B cell (primary cell): ENCODE results near the gene CLEC19A. TPM values are rescaled to one million over a fixed set of nuclear protein-coding genes. Genes with fewer than 3 reads are reported as not detected.

Experiments
- ATAC-seq: fragments of 200-7000 bp; cut with Tn5 transposase; one replicate; pipeline ENCODE4 v1.10.0; 2021; ENCODE audit warnings: low read depth, mild to moderate bottlenecking, moderate number of reproducible peaks, moderate library complexity
- CTCF ChIA-PET: fragments of 350-600 bp; sonication (Branson Sonifier 250); formaldehyde crosslinking; loops from one replicate; lab custom pipeline; 2021; ENCODE audit warnings: antibody characterized with exemption, inconsistent platforms; lab: Charles Lee
- POLR2A ChIA-PET: fragments of 350-600 bp; sonication (Branson Sonifier 250); formaldehyde crosslinking; loops from one replicate; lab custom pipeline; 2021; ENCODE audit warnings: antibody characterized with exemption; lab: Charles Lee
- DNase-seq: peaks from one replicate; pipeline ENCODE4 v3.0.0; 2013
- H2AFZ ChIP-seq: 2 replicates; pipeline ENCODE4 v1.6.1; 2012; ENCODE audit warnings: mild to moderate bottlenecking, low read depth, low read length; ENCODE audit not compliant: insufficient read depth, poor library complexity, severe bottlenecking
- H3K27ac ChIP-seq, 2 donors: 1 replicate in 1 of 2; 2 replicates in 1 of 2; pipeline ENCODE4 v1.5.1; 2012 to 2013; ENCODE audit warnings: low read length in 2 of 2, mild to moderate bottlenecking in 2 of 2, moderate library complexity in 1 of 2
- H3K27me3 ChIP-seq, 4 experiments: fragments of 200-600 bp in 1 of 4; sonication (generic) in 1 of 4; replicated peaks in 1 of 4; 1 replicate in 2 of 4; 2 replicates in 2 of 4; pipeline versions ENCODE4 v1.6.1 to v1.7.0; 2013 to 2016; ENCODE audit warnings: low read length in 3 of 4, mild to moderate bottlenecking in 2 of 4, mixed read lengths in 1 of 4, moderate library complexity in 1 of 4; ENCODE audit not compliant: insufficient read depth in 4 of 4, control insufficient read depth in 3 of 4; ENCODE audit errors: control extremely low read depth in 1 of 4
- H3K36me3 ChIP-seq, 2 experiments: replicated peaks in 1 of 2; 1 replicate in 1 of 2; 2 replicates in 1 of 2; pipeline versions ENCODE4 v1.6.1 to v1.7.1; 2013; ENCODE audit warnings: low read length in 1 of 2; ENCODE audit not compliant: insufficient read depth in 2 of 2, control insufficient read depth in 1 of 2; ENCODE audit errors: control extremely low read depth in 1 of 2, extremely low read depth in 1 of 2
- H3K4me1 ChIP-seq, 2 donors: fragments of 200-600 bp in 1 of 2; sonication (generic) in 1 of 2; 1 replicate in 1 of 2; 2 replicates in 1 of 2; pipeline versions ENCODE4 v1.5.1 to v1.6.1; 2013 to 2017; ENCODE audit warnings: low read length in 2 of 2; ENCODE audit not compliant: control insufficient read depth in 2 of 2, insufficient read depth in 2 of 2
- H3K4me2 ChIP-seq: replicated peaks from 2 replicates; pipeline ENCODE3; 2012; ENCODE audit warnings: mild to moderate bottlenecking, low read depth, low read length; ENCODE audit not compliant: poor library complexity, severe bottlenecking
- H3K4me3 ChIP-seq, 5 experiments: fragments of 200-600 bp in 1 of 5; sonication (generic) in 1 of 5; 1 replicate in 3 of 5; 2 replicates in 2 of 5; pipeline versions ENCODE4 v1.5.1 to v1.7.0; 2011 to 2016; ENCODE audit warnings: low read length in 4 of 5, mild to moderate bottlenecking in 4 of 5, low read depth in 2 of 5, control low read depth in 1 of 5, moderate library complexity in 1 of 5; ENCODE audit not compliant: insufficient read depth in 1 of 5; ENCODE audit errors: control extremely low read depth in 1 of 5, extremely low read depth in 1 of 5
- H3K79me2 ChIP-seq: fragments of 200-600 bp; sonication (generic); one replicate; pipeline ENCODE4 v1.6.0; 2016; ENCODE audit warnings: low read length; ENCODE audit not compliant: control insufficient read depth, insufficient read depth
- H3K9ac ChIP-seq: fragments of 200-600 bp; sonication (generic); 2 replicates; pipeline ENCODE4 v1.6.1; 2017; ENCODE audit warnings: mild to moderate bottlenecking, low read length, moderate library complexity
- H3K9me3 ChIP-seq, 3 donors: one replicate each; pipeline versions ENCODE4 v1.6.1 to v1.7.1; 2013; ENCODE audit warnings: low read length in 2 of 3; ENCODE audit not compliant: control insufficient read depth in 2 of 3, insufficient read depth in 1 of 3; ENCODE audit errors: control extremely low read depth in 1 of 3
- H4K20me1 ChIP-seq: 2 replicates; pipeline ENCODE4 v1.6.0; 2012; ENCODE audit warnings: mild to moderate bottlenecking, low read length; ENCODE audit not compliant: insufficient read depth, control insufficient read depth, poor library complexity, severe bottlenecking
- H3K27ac Mint-ChIP-seq: one replicate; pipeline ENCODE4 v1.8.0; 2021; ENCODE audit warnings: mixed read lengths
- H3K27me3 Mint-ChIP-seq: one replicate; pipeline ENCODE4 v1.8.0; 2021; ENCODE audit warnings: mixed read lengths
- H3K4me1 Mint-ChIP-seq: one replicate; pipeline ENCODE4 v1.8.0; 2021; ENCODE audit warnings: mixed read lengths
- H3K4me3 Mint-ChIP-seq: one replicate; pipeline ENCODE4 v1.8.0; 2021; ENCODE audit warnings: mixed read lengths
- H3K9me3 Mint-ChIP-seq: one replicate; pipeline ENCODE4 v1.8.0; 2022; ENCODE audit warnings: mixed read lengths; ENCODE audit not compliant: insufficient read depth
- EZH2 ChIP-seq: IDR thresholded peaks from 2 replicates; pipeline ENCODE4 v1.6.1; 2012; ENCODE audit warnings: borderline replicate concordance, low read depth, mild to moderate bottlenecking, moderate library complexity, low read length; ENCODE audit not compliant: insufficient read depth, poor library complexity, severe bottlenecking
- WGBS: methylation state at CpG from one replicate; pipeline ENCODE4 v1.1.5; 2013; ENCODE audit warnings: missing lambda C conversion rate; ENCODE audit not compliant: insufficient coverage; 5-methylcytosine and 5-hydroxymethylcytosine counted together
- intact Hi-C: fragments of 100-400 bp; cut with micrococcal nuclease; formaldehyde crosslinking; loops from one replicate; pipeline ENCODE4 v1.10.0; 2022
- polyA plus RNA-seq: library from polyadenylated mRNA; depleted of rRNA; stranded (reverse); fragments of >200 nt; gene quantifications from 2 replicates; pipeline ENCODE4 v1.2.3, GENCODE V29; 2012
- total RNA-seq, 2 donors: library from RNA; stranded (reverse); fragments of 120-200 nt in 1 of 2; gene quantifications; 1 replicate in 1 of 2; 2 replicates in 1 of 2; pipeline versions ENCODE4 v1.2.3 to v1.2.4, GENCODE V29; 2013 to 2022
- TF ChIP-seq, protein P1 (sequence below): fragments of 200-600 bp; IDR thresholded peaks from one replicate; pipeline ENCODE4 v1.8.0; 2022; ENCODE audit warnings: antibody characterized with exemption, mild to moderate bottlenecking

The CLEC19A gene
- total and polyA plus RNA-seq, 2 donors (not counting 1 experiment from before 2014, with no cell fraction given), result not detected

DNA sequence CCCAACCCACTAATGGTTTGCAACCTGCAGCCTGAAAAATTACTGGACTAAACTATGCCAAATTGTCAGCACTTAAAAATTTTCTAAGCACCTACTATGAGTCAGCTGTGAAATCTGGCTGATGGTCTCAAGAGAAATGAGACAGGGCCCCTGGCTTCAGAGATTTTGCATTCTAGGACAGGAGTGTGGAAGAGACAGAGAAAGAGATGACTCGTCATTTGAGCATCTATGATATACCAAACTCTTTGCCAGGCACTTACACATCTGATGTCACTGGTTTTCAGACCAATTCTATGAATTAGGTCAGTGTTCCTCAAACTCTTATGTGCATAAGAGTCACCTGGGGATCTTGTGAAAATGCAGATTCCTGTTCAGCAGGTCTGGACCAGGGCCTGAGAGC is 44.4 kb downstream of the CLEC19A start:
- intact Hi-C loops, result no loop called here
- POLR2A ChIA-PET, result no interaction called here
- ATAC-seq, result no peak
- Mint-ChIP-seq H3K4me1 (no peaks in the 10 kb centered on the region), H3K4me3 (no peak overlapping the region), H3K27me3 (peaks cover 3% of the 10 kb centered on the region), H3K27ac (no peak overlapping the region), H3K9me3 (peaks cover 3% of the 10 kb centered on the region)
- Histone ChIP-seq H3K79me2 (no peaks in the 10 kb centered on the region), H3K27ac (no peak overlapping the region), H3K27me3 (no peaks in the 10 kb centered on the region), H3K9me3 (peaks cover 0 to 10% (median 2%) of the 10 kb centered on the region in 3 donors), H3K4me1 (no peaks in the 10 kb centered on the region), H3K9ac (no peak overlapping the region), H2AFZ (no peak overlapping the region), H3K4me3 (no peak overlapping the region), H3K36me3 (no peaks in the 10 kb centered on the region), H3K4me2 (no peak overlapping the region), H4K20me1 (no peaks in the 10 kb centered on the region)
- CTCF ChIA-PET, result no interaction called here
- DNase-seq, result no peak
- no CpG with 5 or more reads among the region's 1 CpG for WGBS
- no peak for TF ChIP-seq EZH2
- TF ChIP-seq, protein P1, sequence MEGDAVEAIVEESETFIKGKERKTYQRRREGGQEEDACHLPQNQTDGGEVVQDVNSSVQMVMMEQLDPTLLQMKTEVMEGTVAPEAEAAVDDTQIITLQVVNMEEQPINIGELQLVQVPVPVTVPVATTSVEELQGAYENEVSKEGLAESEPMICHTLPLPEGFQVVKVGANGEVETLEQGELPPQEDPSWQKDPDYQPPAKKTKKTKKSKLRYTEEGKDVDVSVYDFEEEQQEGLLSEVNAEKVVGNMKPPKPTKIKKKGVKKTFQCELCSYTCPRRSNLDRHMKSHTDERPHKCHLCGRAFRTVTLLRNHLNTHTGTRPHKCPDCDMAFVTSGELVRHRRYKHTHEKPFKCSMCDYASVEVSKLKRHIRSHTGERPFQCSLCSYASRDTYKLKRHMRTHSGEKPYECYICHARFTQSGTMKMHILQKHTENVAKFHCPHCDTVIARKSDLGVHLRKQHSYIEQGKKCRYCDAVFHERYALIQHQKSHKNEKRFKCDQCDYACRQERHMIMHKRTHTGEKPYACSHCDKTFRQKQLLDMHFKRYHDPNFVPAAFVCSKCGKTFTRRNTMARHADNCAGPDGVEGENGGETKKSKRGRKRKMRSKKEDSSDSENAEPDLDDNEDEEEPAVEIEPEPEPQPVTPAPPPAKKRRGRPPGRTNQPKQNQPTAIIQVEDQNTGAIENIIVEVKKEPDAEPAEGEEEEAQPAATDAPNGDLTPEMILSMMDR, result no peak

DNA sequence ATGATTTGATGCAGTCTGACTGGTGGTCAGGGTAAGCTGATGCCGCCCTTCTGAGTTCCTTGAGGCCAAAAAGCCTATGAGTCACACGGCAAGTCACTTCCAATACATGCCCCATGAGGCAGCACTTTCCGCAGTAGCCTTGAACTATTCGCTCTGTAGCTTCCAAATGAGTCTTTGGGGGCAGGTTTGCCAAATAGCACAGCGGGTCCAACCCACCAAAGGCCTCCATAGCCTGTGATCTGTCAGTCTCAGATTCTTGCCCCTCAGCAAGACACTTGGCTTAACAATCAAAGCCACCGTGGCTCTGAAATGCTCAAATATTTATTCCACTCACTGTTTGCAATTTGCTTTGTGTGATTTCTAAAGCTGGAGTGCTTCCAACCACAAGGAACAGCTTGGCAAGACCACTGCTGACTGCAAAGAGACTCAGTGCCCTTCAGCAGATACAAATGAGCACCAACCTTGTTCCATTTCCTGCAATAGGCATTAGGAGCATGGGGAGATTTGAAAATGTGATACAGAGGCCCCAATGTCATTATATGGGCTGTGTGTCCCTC is 45.4 kb downstream of the CLEC19A start:
- Mint-ChIP-seq H3K9me3 (peaks cover 3% of the 10 kb centered on the region), H3K4me3 (no peak overlapping the region), H3K4me1 (no peaks in the 10 kb centered on the region), H3K27ac (no peak overlapping the region), H3K27me3 (peaks cover 3% of the 10 kb centered on the region)
- DNase-seq (no peak), ATAC-seq (no peak)
- no peaks in the 10 kb centered on the region for H3K27me3 ChIP-seq
- no peak overlapping the region for H3K9ac ChIP-seq
- TF ChIP-seq EZH2, result no peak
- TF ChIP-seq, protein P1, result no peak
- H4K20me1 ChIP-seq, result no peaks in the 10 kb centered on the region
- intact Hi-C loops, result no loop called here
- H3K27ac ChIP-seq, result no peak overlapping the region
- ChIA-PET CTCF (no interaction called here), POLR2A (no interaction called here)
- H3K79me2 ChIP-seq, result no peaks in the 10 kb centered on the region
- H3K4me2 ChIP-seq, result no peak overlapping the region
- H3K4me3 ChIP-seq, result no peak overlapping the region
- 84% methylated on average over 6 of the region's 6 CpGs for WGBS
- H3K4me1 ChIP-seq, result no peaks in the 10 kb centered on the region
- H2AFZ ChIP-seq, result no peak overlapping the region
- no peaks in the 10 kb centered on the region for H3K36me3 ChIP-seq
- H3K9me3 ChIP-seq, result peaks cover 0 to 10% (median 2%) of the 10 kb centered on the region in 3 donors
